Left forelimb (tissue), 1 donor: Measurements from ENCODE around the gene COL20A1.
"Not testable (repeated sequence)": the region's sequence is repeated elsewhere in the genome, so short reads cannot be mapped to it uniquely, and the experiment has no call there.

Experiments
- DNase-seq: peaks from one replicate; pipeline ENCODE4 v3.0.0-alpha.2; 2018; ENCODE audit warnings: low spot score

Gene COL20A1

DNA sequence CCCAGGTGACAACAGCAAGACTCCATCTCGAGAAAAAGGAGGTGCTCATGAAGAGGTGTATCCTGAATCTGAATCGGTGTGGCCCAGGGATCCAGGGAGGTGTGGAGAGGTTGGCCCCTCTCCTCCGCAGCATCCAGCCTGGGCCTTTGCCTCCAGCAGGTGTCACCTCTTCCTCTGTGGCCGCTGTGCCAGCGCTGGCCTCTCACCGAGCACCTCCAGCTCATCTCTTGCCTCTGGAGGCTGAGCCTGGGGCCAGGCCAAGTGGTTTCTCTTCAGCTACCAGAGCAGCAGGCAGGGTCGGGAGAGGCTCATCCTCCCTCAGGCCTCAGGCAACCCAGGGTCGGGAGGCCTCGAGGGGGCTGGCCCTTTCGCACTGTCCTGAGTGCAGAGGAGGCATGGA, 1.2 kb upstream of the COL20A1 start:
- DNase-seq: no peak

DNA sequence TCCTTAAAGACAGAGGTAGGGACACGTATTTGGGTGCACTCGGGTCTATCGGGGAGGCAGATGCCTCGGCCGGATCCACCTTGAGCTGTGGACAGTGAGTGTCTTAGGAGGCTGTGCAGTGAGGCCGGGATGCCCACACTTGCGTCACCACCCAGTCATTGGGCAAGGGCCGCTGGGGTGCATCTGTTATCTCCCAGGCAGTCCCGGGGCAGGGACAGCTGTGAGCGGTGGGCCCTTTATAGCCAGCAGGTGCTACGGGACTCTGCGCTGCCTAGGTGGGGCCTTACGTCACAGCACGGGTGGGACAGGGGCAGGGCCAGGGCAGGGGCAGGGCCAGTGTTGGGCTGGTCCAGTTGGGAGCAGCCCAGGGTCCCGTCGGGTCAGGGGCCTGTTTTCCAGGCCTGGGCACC, 689 bp upstream of the COL20A1 start:
- no peak for DNase-seq

DNA sequence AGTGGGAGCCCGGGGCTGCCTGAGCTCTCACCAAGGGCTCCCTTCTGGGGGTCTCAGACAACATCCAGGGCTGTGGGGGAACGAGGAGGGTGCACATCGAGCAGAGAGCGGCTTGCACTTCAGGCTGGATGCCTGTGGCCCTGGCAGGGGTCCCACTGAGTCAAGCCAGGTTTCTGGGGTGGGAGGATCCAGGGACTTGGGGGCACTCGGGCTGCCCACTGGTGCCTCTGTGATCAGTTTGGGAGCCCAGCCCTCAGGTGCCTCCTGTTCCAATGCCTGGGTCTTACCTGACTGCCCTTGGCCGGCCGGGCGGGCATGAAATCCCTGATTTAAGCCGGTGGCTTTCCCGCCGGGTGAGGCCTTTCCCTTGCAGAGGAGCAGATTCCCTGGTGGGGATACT, 470 bp downstream of the COL20A1 start:
- no peak for DNase-seq

DNA sequence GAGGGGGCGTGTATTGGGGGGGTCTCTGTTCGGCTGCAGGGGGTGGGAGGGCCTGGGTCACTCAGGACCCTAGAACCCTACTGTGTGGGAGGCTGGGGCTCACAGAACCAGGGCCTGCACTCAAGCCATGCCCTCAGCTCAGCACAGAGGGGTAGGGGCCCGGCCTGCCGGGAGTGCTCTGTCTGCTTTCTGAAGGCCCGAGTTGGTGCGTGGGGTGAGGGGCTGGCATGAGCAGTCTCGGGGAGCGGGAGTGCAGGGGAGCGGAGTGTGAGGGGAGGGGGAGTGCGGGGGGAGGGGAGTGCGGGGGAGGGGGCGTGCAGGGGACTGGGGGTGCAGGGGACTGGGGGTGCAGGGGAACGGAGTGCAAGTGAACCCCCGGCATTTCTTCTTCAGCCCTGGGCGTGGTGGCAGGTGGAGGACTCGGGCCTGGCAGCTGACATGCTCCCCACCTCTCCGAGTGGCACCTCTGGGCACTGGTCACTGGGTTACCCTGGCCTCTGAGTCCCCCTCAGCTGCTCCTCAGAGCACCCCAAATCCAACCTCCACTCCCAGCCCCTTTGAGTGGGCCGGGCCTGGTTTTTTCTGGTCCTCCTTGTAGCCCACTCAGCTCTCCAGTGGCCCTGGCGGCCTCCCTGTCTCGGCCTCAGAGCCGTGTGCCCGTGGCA, 1.0 kb downstream of the COL20A1 start:
- DNase-seq: no peak

DNA sequence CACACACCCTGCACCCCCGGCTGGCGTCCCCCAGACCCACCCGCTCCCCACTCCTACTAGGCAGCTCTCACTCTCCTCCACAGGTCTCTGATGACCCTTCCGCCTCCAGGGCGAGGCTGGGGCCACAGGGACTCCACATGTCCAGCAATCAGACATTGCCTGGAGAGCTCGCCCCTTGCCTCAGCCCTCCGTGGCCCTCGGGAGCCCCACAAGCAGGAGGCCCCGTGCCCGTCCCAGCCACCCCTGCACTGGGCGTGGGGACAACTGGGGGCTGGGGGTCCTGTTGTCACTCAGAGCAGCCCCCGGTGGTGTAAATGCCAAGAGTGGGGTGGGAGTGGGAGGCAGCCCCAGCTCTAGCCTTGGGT, 1.5 kb downstream of the COL20A1 start:
- DNase-seq: no peak

DNA sequence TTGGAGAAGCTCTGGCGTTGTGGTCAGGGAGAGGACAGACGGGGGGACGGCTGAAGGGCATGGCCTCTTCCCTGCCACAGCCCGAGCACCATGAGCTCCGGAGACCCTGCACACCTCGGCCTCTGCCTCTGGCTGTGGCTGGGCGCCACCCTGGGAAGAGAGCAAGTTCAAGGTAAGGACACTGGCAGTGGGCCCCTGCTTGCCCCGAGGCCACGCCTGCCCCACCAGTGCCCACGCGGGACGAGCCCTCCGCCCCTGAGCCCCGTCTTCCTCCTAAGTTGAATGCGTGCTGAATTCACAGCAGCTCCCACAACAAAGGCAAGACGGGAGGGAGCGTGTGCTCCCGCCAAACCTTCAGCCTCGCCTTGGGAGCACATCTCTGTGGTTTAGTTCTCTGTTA, 2.0 kb downstream of the COL20A1 start:
- no peak for DNase-seq

DNA sequence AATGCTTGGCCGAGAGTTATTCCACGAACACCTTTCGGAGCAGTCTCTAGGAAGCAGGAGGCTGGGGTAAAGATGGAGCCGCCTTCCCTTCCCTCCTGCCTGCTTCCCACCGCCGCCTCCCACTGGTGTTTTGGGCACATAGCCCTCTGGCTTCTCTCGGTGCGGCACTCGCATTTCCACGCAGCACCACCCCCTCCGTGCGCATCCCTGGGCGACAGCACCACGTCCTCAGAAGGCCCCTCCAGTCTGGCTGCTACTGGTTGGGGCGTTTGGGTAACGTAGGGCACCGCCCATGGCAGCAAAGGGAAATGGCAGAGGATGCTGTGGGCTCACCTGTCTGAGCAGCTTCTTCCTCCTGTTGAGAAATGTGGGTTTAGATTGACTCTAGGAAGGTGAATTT, 2.4 kb downstream of the COL20A1 start:
- DNase-seq: no peak

DNA sequence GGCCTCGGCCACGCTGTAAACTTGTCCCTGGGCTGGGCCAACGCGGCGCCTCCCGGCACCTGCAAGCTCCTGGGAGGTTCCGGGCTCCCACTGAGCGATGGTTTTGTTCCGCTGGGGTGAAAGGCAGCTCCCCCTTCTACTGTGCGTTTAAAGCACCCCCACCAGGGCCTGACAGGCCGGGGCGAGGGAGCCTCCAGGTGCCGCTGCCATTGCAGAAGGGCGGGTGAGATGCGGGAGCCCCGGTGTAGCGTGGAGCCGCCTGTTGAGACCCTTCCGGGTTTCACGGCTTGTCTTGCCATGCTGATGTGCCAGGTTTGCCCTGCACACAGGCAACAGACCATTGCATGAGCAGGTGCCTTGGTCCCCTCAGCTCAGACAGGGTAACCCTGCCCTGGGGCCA, 2.9 kb downstream of the COL20A1 start:
- no peak for DNase-seq

DNA sequence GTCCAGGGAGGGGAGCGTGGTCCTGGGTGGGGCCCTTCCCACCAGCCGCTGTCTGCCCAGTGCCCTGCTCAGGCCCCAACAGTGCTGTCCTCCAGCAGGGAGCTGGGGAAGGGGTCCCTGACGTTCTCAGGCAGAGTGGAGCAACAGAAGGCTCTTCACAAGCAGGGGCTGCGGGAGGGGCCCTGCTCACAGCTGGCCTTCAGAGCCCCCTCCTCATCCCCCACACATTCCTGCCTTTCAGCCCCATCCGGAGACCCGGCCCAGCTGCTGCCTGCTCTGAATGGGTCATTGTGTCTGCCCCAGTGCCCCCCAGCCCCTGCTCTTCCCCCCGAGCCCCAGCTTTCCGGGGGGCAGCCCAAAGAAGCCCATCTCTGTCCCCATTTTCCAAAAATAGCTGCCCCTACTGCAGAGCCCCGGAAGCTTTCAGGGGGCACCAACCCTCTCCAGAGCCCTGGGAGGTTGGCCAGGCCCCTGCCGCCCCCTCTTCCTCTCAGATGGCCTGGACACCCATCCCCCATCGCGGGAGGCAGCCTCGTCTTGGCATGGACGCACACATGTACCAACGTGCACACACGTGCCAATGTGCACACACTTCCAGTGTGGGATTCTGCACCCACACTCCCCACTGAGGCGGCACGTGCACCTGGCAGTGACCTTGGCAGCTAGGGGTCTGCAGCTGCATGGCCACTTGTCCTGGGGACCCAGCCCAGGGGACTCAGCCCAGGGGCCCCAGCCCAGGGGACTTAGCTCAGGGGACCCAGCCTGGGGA, 3.7 kb downstream of the COL20A1 start:
- no peak for DNase-seq

DNA sequence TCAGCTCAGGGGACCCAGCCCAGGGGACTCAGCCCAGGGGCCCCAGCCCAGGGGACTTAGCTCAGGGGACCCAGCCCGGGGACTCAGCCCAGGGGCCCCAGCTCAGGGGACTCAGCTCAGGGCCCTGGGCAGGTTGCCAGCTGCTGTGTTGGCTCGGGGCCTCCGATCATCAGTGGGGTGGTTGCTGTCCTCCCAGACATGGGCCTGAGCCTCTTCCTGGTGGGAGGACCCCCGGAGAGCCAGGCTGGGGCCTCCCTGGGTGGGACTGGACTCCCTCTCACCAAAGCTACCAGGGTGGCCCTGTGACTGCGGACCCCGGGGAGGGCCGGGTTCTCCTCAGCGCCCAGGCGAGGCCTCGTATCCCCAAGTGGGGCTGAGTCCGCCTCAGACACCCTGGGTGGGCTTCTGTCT, 4.4 kb downstream of the COL20A1 start:
- DNase-seq: no peak

DNA sequence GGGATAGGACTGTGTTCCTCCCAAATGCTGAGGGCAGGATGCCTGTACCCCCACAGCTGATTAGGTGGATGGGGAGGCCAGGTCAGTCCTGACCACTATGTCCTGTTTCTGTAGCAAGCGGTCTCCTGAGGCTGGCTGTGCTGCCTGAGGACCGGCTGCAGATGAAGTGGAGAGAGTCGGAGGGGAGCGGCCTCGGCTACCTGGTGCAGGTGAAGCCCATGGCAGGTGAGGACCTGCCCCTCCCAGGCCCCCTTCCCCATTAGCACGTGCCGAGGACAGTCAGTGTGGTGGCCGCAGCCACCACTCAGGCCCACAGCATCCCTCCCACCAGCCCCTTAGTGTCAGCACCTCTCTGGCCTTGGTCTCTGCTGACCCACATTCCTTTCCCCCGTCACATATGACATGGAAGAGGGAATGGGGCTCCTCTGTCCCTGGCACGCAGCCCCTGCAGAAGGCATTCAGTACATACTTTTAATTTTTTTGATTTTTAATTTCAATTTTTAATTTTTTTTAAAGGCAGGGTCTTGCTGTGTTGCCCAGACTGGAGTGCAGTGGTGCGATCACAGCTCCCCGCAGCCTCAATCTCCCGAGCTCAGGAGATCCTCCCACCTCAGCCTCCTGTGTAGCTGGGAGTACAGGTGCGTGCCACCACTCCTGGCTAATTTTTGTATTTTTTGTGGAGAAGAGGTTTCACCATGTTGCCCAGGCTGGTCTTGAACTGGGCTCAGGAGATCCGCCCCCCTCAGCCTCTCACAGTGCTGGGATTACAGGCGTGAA, 5.0 kb downstream of the COL20A1 start:
- DNase-seq: no peak

DNA sequence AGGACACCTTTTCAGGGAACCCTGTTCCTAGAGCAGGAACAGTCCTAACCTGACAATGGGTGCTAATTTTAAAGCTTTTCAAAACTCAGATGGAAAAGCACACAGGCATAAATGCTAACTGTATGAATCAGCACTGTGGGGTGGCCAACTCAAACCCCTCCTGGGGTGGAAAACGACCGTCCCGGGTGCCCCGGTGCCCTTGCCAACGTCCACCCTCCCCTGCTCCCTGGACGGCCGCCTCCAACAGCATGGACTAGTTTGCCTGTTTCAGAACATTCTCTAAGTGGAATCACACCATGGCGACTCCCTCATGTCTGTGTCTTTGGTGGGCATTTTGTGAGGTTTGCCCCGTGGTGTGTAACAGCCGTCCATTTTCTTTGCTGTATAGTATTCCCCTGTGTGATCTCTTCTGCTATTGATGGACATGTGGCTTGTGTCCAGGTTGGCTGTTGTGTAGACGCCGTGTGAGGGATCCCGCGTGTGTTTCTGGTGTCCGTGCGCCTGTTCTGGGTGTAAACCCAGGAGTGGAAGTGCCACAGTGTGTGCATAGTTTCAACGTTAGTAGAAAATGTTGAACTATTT, 5.8 kb downstream of the COL20A1 start:
- no peak for DNase-seq

DNA sequence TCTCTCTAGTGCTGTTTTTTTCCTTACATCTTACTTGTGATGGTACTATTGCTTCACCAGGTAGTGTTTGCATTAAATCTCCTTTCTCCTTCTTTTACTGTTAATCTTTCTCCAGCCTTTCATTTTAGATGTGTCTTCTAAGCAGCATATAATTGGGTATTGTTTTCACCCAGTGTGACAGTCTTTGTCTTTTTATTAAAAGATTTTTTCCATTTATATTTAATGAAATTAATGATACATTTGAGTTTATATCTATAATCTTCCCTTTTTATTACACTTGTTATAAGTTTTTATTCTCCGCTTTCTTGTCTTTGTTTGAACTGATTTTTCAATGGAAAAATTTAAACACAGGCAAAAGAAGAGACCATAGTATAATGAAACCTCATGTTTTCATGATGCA, 8.7 kb downstream of the COL20A1 start:
- no peak for DNase-seq

DNA sequence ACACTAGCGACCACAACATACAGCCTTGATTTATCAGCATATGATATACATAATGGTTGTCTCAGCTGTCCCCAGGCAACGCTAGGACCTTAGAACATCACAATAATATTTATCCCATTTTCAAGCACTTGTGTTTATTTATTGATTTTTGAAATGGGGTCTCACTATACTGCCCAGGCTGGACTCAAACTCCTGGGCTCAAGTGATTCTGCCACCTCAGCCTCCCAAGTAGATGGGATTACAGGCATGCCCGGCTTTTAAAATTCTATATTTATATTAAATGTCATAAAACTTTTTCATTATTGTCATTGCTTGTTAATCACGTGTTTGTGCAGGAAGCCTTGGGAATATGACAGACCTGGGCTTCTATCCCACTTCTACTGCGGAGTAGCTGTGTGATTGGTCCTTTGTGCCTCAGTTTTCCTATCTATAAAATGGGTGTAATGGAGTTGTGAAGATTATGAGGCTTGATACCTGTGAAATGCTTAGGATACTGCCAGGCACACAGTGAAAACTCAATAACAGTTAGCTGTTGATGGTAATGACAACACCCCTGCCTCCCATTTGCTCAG, 10.2 kb downstream of the COL20A1 start:
- DNase-seq: no peak

DNA sequence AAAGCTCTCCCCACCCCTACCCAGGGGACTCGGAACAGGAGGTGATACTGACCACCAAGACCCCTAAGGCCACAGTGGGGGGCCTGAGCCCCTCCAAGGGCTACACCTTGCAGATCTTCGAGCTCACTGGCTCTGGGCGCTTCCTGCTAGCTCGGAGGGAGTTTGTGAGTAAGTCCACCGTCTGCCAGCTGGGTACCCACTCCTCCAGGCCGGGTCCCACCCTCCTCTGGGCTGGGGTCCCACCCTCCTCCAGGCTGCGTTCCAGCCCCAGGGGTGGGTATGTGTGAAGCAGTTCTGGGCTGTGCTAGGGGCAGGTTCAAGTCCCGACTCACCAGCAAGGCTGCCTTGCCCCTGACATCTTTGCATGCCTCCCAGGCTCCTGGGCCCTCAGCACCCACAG, 12.4 kb downstream of the COL20A1 start:
- DNase-seq: no peak

DNA sequence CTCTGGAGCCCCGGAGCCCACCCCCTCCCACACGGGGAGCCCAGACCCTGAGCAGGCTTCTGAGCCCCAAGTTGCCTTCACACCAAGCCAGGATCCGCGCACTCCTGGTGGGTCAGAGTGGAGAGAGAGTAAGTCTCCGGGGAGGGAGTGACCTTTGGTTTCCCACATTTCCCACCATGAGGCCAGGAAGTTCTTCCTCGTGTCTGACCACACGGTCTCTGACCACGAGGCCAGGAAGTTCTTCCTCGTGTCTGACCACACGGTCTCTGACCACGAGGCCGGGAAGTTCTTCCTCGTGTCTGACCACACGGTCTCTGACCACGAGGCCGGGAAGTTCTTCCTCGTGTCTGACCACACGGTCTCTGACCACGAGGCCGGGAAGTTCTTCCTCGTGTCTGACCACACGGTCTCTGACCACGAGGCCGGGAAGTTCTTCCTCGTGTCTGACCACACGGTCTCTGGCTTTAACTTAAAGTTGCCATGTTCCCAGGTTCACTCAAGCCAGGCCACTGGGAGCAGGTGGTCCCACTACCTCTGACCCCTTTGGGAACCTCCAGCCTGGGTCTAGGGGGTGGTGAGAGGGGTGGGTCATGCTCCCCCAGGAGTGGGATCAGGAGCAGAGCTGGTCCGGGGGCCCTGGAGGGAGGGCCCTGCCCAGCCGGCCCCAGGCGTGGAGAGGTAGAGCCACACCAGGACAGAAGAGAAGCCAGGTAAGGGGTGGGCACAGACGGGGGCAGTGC, 13.1 kb downstream of the COL20A1 start:
- DNase-seq: not testable (repeated sequence)

DNA sequence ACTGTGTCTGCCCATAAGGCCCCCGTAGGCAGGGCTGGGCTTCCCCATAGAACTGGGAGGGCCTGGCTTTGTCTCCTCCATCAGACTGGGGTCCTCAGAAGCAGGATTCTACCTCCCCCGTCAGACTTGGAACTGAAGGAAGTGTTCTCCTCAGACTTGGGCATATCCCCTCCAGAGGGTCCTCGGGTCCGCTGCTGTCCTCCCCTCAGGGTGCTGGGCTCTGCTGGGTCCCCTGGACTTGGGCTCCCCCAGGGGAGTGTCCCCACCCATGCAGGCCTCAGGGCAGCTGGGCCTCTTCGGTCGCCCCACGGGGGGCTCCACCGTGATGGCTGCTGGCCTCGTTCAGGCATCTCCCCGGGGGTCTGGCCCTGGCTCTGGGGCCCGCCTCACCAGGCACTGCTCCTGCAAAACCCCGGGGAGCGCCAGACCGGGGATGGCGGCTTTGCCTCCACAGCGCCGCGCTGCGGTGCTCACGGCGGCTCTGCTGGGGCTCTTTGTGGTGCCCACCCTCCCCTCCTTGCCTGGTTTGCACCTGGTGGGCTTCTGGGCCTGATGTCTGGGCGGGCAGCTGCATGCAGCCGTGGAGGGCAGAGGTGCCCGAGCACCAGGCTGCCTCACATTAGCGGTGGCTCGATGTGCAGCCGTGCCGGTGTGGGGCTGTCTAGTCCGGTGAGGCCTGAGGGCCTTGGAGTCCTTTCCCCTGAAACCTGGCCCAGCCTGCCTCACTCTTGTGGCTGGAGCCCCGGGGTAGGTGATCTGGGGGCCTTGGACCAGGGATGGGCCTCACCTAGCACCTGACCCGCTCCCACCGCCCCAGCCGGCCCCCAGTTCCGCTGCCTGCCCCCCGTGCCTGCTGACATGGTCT, 13.9 kb downstream of the COL20A1 start:
- DNase-seq: no peak

DNA sequence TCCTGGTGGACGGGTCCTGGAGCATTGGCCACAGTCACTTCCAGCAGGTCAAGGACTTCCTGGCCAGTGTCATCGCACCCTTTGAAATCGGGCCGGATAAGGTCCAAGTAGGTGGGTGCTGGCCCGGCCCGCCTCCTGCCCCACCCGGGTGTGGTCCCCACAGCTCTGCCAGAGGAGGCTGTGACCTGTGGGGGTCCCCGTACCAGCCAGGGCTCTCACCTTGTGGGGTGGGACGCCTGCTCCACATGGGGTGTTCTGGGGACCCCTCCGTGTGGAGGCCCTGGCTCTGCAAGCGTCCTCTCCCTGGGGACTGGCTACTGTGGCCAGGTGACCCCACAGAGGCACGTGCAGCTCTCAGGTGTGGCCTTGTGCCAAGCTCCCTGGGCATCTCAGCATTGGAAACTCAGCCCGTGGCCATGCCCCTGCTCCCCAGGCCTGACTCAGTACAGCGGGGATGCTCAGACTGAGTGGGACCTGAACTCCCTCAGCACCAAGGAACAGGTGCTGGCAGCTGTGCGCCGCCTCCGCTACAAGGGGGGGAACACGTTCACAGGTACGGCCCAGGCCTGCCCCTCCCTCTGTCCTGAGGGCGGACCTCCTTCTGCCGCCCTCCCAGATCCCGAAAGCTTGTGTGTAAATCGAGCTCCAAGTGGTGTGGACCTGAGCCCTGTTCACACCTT, 14.7 kb downstream of the COL20A1 start:
- no peak for DNase-seq

DNA sequence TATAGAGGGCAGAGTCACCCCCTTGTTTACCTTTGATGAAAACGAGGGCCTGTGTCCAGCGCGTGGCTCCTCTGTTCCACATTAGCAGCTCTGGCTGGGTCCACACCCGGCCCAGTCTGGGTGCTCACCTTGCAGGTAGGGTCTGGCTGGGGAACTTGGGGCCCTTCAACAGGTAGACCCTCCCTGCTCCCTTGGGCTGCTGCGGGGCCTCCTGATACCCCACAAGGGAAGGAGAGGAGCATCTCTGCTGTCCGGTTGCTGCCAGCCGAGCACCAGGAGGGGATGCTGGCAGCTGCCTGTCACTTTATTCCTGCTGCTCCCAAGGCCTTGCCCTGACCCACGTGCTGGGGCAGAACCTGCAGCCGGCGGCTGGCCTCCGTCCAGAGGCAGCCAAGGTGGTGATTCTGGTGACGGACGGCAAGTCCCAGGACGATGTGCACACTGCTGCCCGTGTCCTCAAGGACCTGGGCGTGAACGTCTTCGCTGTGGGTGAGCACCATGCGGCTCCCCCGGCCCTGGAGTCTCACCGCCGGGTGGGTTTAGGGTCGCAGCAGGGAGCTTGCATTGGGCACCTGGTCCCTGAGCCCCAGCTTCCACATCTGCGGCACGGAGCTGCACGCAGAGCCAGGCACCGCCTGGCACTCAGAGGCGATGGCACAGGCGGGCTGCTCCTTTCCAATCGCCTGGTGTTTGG, 15.4 kb downstream of the COL20A1 start:
- no peak for DNase-seq
